ENCODE data around the gene FOCAD.

The FOCAD gene

GRCh38 chr9:20783057-20784038 lies 99.3 kb downstream of the FOCAD start:
- no peak overlapping the region for H3K27ac ChIP-seq (ENCODE audit: low read length)
- H3K4me3 ChIP-seq (ENCODE audit: low read length) = no peak overlapping the region
- H3K9ac ChIP-seq (ENCODE audit: low read length) = no peak overlapping the region

GRCh38 chr9:20784196-20784595 lies 100.1 kb downstream of the FOCAD start:
- Histone ChIP-seq H3K9ac (ENCODE audit: low read length) (no peak overlapping the region), H3K27me3 (ENCODE audit: control insufficient read depth, insufficient read depth, low read length) (no peaks in the 10 kb centered on the region), H3K27ac (ENCODE audit: low read length) (no peak overlapping the region), H3K36me3 (ENCODE audit: control insufficient read depth, low read depth, low read length) (peaks cover 2% of the 10 kb centered on the region), H3K9me3 (ENCODE audit: control insufficient read depth, low read depth, low read length) (no peaks in the 10 kb centered on the region), H3K4me1 (ENCODE audit: control insufficient read depth, low read depth, low read length) (peaks cover 18% of the 10 kb centered on the region), H3K4me3 (ENCODE audit: low read length) (no peak overlapping the region)

More at GRCh38 chr9:20783057-20784038, 99.3 kb downstream of the FOCAD start:
- Histone ChIP-seq H3K27me3 (ENCODE audit: control insufficient read depth, insufficient read depth, low read length) (no peaks in the 10 kb centered on the region), H3K9me3 (ENCODE audit: control insufficient read depth, low read depth, low read length) (no peaks in the 10 kb centered on the region), H3K36me3 (ENCODE audit: control insufficient read depth, low read depth, low read length) (no peaks in the 10 kb centered on the region), H3K4me1 (ENCODE audit: control insufficient read depth, low read depth, low read length) (peaks cover 18% of the 10 kb centered on the region)

- H3K27me3 ChIP-seq (ENCODE audit: control insufficient read depth, insufficient read depth, low read length) = no peaks in the 10 kb centered on the region
- no peak overlapping the region for H3K27ac ChIP-seq (ENCODE audit: low read length)
- H3K9me3 ChIP-seq (ENCODE audit: control insufficient read depth, low read depth, low read length) = no peaks in the 10 kb centered on the region
- H3K9ac ChIP-seq (ENCODE audit: low read length) = no peak overlapping the region
- H3K4me3 ChIP-seq (ENCODE audit: low read length) = no peak overlapping the region
- H3K36me3 ChIP-seq (ENCODE audit: control insufficient read depth, low read depth, low read length) = peaks cover 10% of the 10 kb centered on the region
- H3K4me1 ChIP-seq (ENCODE audit: control insufficient read depth, low read depth, low read length) = peaks cover 18% of the 10 kb centered on the region
These were observed 102.7 kb downstream of the FOCAD start for GRCh38 chr9:20786807-20787206.

GRCh38 chr9:20788526-20789451 lies 104.7 kb downstream of the FOCAD start:
- Histone ChIP-seq H3K4me1 (ENCODE audit: control insufficient read depth, low read depth, low read length) (peaks cover 9% of the 10 kb centered on the region), H3K9ac (ENCODE audit: low read length) (no peak overlapping the region), H3K9me3 (ENCODE audit: control insufficient read depth, low read depth, low read length) (no peaks in the 10 kb centered on the region), H3K27ac (ENCODE audit: low read length) (no peak overlapping the region), H3K27me3 (ENCODE audit: control insufficient read depth, insufficient read depth, low read length) (no peaks in the 10 kb centered on the region), H3K4me3 (ENCODE audit: low read length) (no peak overlapping the region), H3K36me3 (ENCODE audit: control insufficient read depth, low read depth, low read length) (peaks cover 10% of the 10 kb centered on the region)

GRCh38 chr9:20790721-20791120 lies 106.7 kb downstream of the FOCAD start:
- no peak overlapping the region for H3K27ac ChIP-seq (ENCODE audit: low read length)
- peaks cover 10% of the 10 kb centered on the region for H3K36me3 ChIP-seq (ENCODE audit: control insufficient read depth, low read depth, low read length)
- no peak overlapping the region for H3K4me3 ChIP-seq (ENCODE audit: low read length)
- H3K27me3 ChIP-seq (ENCODE audit: control insufficient read depth, insufficient read depth, low read length) = no peaks in the 10 kb centered on the region
- H3K4me1 ChIP-seq (ENCODE audit: control insufficient read depth, low read depth, low read length) = no peaks in the 10 kb centered on the region
- H3K9ac ChIP-seq (ENCODE audit: low read length) = no peak overlapping the region
- H3K9me3 ChIP-seq (ENCODE audit: control insufficient read depth, low read depth, low read length) = no peaks in the 10 kb centered on the region

- peaks cover 10% of the 10 kb centered on the region for H3K36me3 ChIP-seq (ENCODE audit: control insufficient read depth, low read depth, low read length)
- no peak overlapping the region for H3K27ac ChIP-seq (ENCODE audit: low read length)
- no peak overlapping the region for H3K4me3 ChIP-seq (ENCODE audit: low read length)
- H3K27me3 ChIP-seq (ENCODE audit: control insufficient read depth, insufficient read depth, low read length) = no peaks in the 10 kb centered on the region
- no peaks in the 10 kb centered on the region for H3K4me1 ChIP-seq (ENCODE audit: control insufficient read depth, low read depth, low read length)
- H3K9me3 ChIP-seq (ENCODE audit: control insufficient read depth, low read depth, low read length) = no peaks in the 10 kb centered on the region
- H3K9ac ChIP-seq (ENCODE audit: low read length) = no peak overlapping the region
These were observed 107.6 kb downstream of the FOCAD start for GRCh38 chr9:20791682-20792081.

GRCh38 chr9:20804489-20805250 lies 120.6 kb downstream of the FOCAD start:
- Histone ChIP-seq H3K9ac (ENCODE audit: low read length) (no peak overlapping the region), H3K4me3 (ENCODE audit: low read length) (no peak overlapping the region), H3K9me3 (ENCODE audit: control insufficient read depth, low read depth, low read length) (no peaks in the 10 kb centered on the region), H3K27ac (ENCODE audit: low read length) (no peak overlapping the region), H3K36me3 (ENCODE audit: control insufficient read depth, low read depth, low read length) (no peaks in the 10 kb centered on the region), H3K4me1 (ENCODE audit: control insufficient read depth, low read depth, low read length) (no peaks in the 10 kb centered on the region), H3K27me3 (ENCODE audit: control insufficient read depth, insufficient read depth, low read length) (no peaks in the 10 kb centered on the region)

GRCh38 chr9:20805766-20806165 lies 121.7 kb downstream of the FOCAD start:
- no peaks in the 10 kb centered on the region for H3K9me3 ChIP-seq (ENCODE audit: control insufficient read depth, low read depth, low read length)
- no peaks in the 10 kb centered on the region for H3K36me3 ChIP-seq (ENCODE audit: control insufficient read depth, low read depth, low read length)
- H3K4me1 ChIP-seq (ENCODE audit: control insufficient read depth, low read depth, low read length) = no peaks in the 10 kb centered on the region
- H3K27ac ChIP-seq (ENCODE audit: low read length) = no peak overlapping the region
- no peak overlapping the region for H3K9ac ChIP-seq (ENCODE audit: low read length)
- H3K4me3 ChIP-seq (ENCODE audit: low read length) = no peak overlapping the region
- no peaks in the 10 kb centered on the region for H3K27me3 ChIP-seq (ENCODE audit: control insufficient read depth, insufficient read depth, low read length)

GRCh38 chr9:20808002-20808401 lies 123.9 kb downstream of the FOCAD start:
- H3K4me3 ChIP-seq (ENCODE audit: low read length) = no peak overlapping the region
- no peaks in the 10 kb centered on the region for H3K4me1 ChIP-seq (ENCODE audit: control insufficient read depth, low read depth, low read length)
- no peaks in the 10 kb centered on the region for H3K36me3 ChIP-seq (ENCODE audit: control insufficient read depth, low read depth, low read length)
- no peaks in the 10 kb centered on the region for H3K27me3 ChIP-seq (ENCODE audit: control insufficient read depth, insufficient read depth, low read length)
- no peak overlapping the region for H3K9ac ChIP-seq (ENCODE audit: low read length)
- H3K9me3 ChIP-seq (ENCODE audit: control insufficient read depth, low read depth, low read length) = no peaks in the 10 kb centered on the region
- no peak overlapping the region for H3K27ac ChIP-seq (ENCODE audit: low read length)

- H3K27ac ChIP-seq (ENCODE audit: low read length) = no peak overlapping the region
These were observed 127.8 kb downstream of the FOCAD start for GRCh38 chr9:20811872-20812271.

More at GRCh38 chr9:20811872-20812271, 127.8 kb downstream of the FOCAD start:
- Histone ChIP-seq H3K4me1 (ENCODE audit: control insufficient read depth, low read depth, low read length) (no peaks in the 10 kb centered on the region), H3K27me3 (ENCODE audit: control insufficient read depth, insufficient read depth, low read length) (no peaks in the 10 kb centered on the region), H3K9me3 (ENCODE audit: control insufficient read depth, low read depth, low read length) (no peaks in the 10 kb centered on the region), H3K4me3 (ENCODE audit: low read length) (no peak overlapping the region), H3K9ac (ENCODE audit: low read length) (no peak overlapping the region), H3K36me3 (ENCODE audit: control insufficient read depth, low read depth, low read length) (no peaks in the 10 kb centered on the region)
